CD4-positive, alpha-beta T cell treated with Interleukin-12 subunit alpha and Interleukin-12 subunit beta, for 1 hour (primary cell): ENCODE results near the gene DPH1.
A peak's percentile ranks its signal among the peaks of the same experiment; 100 is the strongest.

Experiments
- DNase-seq: peaks from one replicate; pipeline ENCODE4 v3.0.0-alpha.2; 2020

Gene DPH1

GRCh38 chr17:2027528-2028233, 2.3 kb upstream of the DPH1 start:
- no peak for DNase-seq

DNA sequence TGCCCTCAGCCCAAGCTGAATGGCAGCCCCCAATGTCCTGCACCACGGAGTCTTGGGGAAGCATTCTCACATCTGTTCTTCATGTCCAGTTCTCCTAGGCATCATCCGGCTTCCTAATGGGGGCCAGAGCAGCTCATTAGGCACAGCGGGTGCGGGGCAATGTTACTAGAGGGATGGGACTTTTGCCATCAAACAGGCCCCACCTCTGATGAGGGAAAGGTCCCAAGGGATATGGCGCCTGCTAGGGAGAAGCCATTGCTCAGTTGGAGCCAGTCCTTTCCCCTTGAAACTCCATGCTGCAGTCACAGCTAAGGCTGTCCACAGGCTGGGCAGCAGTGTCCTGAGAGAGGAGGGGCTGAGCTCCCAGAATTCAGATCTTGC, 1.7 kb upstream of the DPH1 start:
- no peak for DNase-seq

DNA sequence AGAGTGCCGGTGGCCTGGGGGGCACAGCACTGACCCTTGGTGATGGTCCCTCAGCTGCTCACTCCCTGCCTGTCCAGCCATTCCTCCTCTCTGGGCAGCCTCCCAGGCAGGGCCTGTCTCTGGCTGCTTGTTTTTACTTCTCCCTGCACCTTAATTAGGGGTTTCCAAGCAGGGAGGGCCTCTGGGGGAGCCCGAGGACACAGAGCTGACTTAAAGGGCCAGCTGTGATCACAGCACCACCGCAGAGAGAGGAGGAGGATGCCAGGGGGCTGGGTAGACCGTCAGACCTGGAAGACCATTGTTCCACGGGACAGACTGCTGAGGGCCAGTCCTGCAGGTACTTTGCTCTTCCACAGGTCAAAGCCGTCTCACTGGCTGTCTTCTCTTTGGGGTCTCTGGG, 1.2 kb upstream of the DPH1 start:
- no peak for DNase-seq

DNA sequence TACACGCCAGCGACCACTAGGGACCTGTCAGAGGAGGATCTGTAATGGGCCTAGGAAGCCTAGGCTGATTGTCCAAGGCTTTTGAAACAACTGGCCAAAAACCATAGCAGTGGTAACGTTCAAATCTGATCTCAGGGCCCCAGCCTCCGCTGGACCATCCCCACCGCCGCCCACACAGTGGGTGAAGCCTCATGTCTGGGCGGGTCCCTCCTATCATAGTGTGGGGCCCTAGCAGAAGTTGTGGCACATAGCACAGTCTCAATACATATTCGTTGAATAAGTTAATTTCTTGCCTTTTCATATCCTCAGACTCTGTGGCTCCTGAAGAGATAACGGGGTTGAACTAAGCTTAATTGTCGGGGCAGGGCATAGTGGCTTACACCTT, 818 bp downstream of the DPH1 start:
- DNase-seq, result no peak

DNA sequence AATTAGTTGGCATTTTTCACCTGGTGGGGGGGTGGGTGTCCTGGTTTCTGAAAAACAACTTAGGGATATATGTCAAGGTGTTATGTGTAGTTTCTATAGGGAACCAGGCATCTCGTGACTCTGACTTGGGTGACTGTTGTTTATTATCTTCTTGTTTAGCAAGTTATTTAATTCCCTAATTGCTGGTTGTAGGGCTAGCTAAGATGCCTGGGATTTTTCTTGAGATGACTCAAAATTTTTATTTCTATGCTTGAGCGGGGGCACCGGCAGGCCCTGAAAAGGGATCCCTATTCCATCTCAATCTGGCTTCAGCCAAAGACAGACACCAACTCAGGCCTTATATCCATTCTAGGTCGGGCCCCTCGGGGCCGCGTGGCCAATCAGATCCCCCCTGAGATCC, 3.2 kb downstream of the DPH1 start:
- no peak for DNase-seq

GRCh38 chr17:2034157-2034556, 4.2 kb downstream of the DPH1 start:
- no peak for DNase-seq

- no peak for DNase-seq
Measured at GRCh38 chr17:2034806-2035540, 5.0 kb downstream of the DPH1 start.

GRCh38 chr17:2035541-2036488, 5.9 kb downstream of the DPH1 start:
- no peak for DNase-seq

GRCh38 chr17:2037155-2037554, 7.2 kb downstream of the DPH1 start:
- DNase-seq, result no peak

DNA sequence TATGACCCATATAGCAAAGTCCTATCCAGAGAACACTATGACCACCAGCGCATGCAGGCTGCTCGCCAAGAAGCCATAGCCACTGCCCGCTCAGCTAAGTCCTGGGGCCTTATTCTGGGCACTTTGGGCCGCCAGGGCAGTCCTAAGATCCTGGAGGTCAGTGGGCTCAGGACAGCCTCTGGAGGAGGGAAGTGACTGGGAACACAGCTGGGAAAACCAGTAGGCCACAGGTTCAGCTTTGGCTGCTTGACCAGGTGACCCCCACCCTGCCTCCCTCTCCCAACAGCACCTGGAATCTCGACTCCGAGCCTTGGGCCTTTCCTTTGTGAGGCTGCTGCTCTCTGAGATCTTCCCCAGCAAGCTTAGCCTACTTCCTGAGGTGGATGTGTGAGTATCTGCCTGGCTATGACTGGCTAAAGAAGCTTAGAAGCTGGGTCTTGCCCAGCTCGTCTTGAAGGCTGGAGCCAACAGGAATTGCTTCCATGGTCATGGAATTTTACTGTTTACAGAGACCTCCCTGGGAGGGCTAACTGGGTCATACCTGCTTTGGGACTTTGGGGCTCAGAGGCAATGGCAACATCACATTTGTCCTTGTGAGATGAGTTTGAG, 10.4 kb downstream of the DPH1 start:
- no peak for DNase-seq

GRCh38 chr17:2040942-2041560, 11.1 kb downstream of the DPH1 start:
- DNase-seq, result no peak

GRCh38 chr17:2041561-2042389, 11.8 kb downstream of the DPH1 start, which contains the start of gene OVCA2:
OVCA2 (plus strand) TSS chr17:2042022; CDS start chr17:2042048, 26 bp downstream.
- peak; percentile 98 for DNase-seq

- no peak for DNase-seq
Measured at GRCh38 chr17:2042390-2042847, 12.5 kb downstream of the DPH1 start.

DNA sequence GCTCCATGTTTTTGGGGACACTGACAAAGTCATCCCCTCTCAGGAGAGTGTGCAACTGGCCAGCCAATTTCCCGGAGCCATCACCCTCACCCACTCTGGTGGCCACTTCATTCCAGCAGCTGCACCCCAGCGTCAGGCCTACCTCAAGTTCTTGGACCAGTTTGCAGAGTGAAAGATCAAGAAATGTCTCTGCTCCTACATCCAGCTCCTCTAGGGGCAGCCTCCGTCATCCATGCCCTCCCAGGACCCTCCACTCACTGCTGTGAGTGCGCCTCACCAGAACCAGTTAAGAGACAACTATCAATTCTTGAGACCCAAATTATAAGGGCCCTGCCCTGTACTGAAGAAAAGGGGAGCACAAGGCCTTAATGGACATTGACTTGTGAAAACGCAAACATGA, 13.0 kb downstream of the DPH1 start:
- DNase-seq, result no peak

GRCh38 chr17:2043785-2044184, 13.8 kb downstream of the DPH1 start:
- no peak for DNase-seq

- DNase-seq, result no peak
Measured at GRCh38 chr17:2044263-2044894, 14.4 kb downstream of the DPH1 start.

- DNase-seq, result no peak
Measured at GRCh38 chr17:2047590-2047989, 17.6 kb downstream of the DPH1 start.

DNA sequence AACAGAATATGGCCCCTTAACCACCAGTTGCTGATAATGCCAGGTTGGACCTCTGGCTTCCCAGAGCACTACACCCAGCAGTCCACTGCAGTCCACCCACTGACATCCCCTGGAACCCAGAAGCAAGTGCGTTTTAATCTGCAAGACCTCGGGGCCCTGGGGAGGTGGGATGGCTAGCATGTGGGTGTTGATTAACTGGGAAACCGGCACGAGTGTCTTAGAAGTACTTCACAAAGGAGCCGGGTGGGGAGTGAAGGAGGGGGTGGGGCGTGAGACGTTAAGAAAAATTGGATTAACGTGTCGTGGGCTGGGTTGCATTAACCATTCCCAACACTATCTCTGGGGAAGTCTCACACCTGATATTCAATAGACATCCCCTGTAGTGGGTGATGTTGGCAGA, 18.9 kb downstream of the DPH1 start:
- no peak for DNase-seq

DNA sequence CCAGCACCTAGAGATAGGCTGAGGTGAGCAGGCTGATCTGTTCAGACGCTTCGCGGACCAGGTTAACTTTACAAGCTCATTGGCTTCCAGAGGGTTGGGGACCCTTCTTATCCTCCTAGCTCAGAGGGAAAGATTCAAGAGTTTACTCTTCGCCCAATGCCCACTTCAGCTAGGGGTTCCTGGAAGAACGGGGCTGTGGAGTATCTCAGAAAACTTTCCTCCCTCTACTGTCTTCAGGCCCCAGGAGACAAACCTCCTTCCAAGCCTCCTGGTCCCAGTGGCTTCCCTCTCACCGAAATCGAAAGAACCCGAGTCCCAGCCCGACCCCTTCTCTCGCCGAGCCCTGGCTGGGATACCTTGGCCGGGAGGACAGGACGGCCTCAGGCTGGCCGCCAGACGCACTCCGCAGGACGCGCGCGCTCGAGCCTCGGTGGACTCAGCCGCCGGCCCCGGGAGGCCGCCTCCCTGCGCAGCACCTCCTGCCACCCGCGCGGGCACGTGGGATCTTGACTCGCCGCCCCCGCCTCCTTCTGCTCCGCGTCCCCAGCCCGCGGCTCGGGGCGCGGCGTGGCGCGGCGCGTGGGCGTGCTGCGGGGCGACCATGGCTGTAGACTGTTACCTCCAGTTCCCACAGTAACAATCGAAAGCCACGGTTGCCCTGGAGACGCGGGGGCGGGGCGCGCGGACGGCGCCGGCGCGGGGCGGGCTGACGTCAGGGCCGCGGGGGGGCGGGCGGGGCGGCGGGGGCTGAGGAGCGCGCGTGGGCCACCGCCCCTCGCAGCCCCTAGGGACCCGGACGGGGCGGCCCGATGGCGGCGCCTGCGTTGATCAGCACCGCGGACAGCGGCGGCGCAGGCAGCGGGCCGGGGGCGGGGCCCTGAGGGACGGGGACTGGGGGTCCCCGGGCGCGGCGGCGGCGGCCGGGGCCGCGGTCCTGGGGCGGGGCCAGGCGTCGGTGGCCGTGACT, 19.7 kb downstream of the DPH1 start:
- peak; percentile 94 for DNase-seq
